ENCODE measurements around the gene PFN1.

The PFN1 gene

GRCh38 chr17:4948166-4948930 is at the start of gene PFN1:
PFN1 (minus strand) TSS chr17:4948530; CDS start chr17:4948394, 136 bp downstream.
- TF ChIP-seq, protein P1, sequence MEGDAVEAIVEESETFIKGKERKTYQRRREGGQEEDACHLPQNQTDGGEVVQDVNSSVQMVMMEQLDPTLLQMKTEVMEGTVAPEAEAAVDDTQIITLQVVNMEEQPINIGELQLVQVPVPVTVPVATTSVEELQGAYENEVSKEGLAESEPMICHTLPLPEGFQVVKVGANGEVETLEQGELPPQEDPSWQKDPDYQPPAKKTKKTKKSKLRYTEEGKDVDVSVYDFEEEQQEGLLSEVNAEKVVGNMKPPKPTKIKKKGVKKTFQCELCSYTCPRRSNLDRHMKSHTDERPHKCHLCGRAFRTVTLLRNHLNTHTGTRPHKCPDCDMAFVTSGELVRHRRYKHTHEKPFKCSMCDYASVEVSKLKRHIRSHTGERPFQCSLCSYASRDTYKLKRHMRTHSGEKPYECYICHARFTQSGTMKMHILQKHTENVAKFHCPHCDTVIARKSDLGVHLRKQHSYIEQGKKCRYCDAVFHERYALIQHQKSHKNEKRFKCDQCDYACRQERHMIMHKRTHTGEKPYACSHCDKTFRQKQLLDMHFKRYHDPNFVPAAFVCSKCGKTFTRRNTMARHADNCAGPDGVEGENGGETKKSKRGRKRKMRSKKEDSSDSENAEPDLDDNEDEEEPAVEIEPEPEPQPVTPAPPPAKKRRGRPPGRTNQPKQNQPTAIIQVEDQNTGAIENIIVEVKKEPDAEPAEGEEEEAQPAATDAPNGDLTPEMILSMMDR (IDR thresholded peaks at IDR 0.05; ENCODE audit: low read length), result no peak
- TF ChIP-seq EZH2 (IDR thresholded peaks at IDR 0.05; ENCODE audit: borderline replicate concordance, low read length), result no peak
- H3K9me2 ChIP-seq (ENCODE audit: low read depth, low read length), result no peaks in the 10 kb centered on the region
- H3K27ac ChIP-seq (ENCODE audit: low read depth, low read length, poor library complexity, severe bottlenecking), result peak within 1 kb of the TSS; percentile 100
- peak within 1 kb of the TSS; percentile 94 for H3K4me2 ChIP-seq (ENCODE audit: low read length)
- peak within 1 kb of the TSS; percentile 92 for H3K9ac ChIP-seq (ENCODE audit: low read length)
- H3K9me3 ChIP-seq (ENCODE audit: low read length), result no peaks in the 10 kb centered on the region
- H3K27me3 ChIP-seq (ENCODE audit: insufficient read depth, low read length), result no peaks in the 10 kb centered on the region
- peaks cover 9% of the 10 kb centered on the region for H3K79me2 ChIP-seq (ENCODE audit: insufficient read depth, low read length)
- H3K4me1 ChIP-seq (ENCODE audit: insufficient read depth, low read length, severe bottlenecking), result peaks cover 55% of the 10 kb centered on the region
- peaks cover 18% of the 10 kb centered on the region for H3F3A ChIP-seq (ENCODE audit: insufficient read depth, low read length)
- H3K4me3 ChIP-seq (ENCODE audit: low read depth, low read length, poor library complexity, severe bottlenecking), result peak within 1 kb of the TSS; percentile 84
- no peaks in the 10 kb centered on the region for H4K20me1 ChIP-seq (ENCODE audit: insufficient read depth, low read length)
- H3K36me3 ChIP-seq (ENCODE audit: insufficient read depth, low read length), result peaks cover 46% of the 10 kb centered on the region
- H2AFZ ChIP-seq (ENCODE audit: low read length), result no peak within 1 kb of the TSS

GRCh38 chr17:4997302-4998026 is 49.1 kb upstream of the PFN1 start, which contains the start of the genes INCA1 and KIF1C:
INCA1 (minus strand) TSS chr17:4997522; CDS start chr17:4994437, 3,085 bp downstream.
KIF1C (plus strand) TSS chr17:4997950; CDS start chr17:5000247, 2,297 bp downstream.
- peak within 1 kb of the TSS; percentile 96 for H3K9ac ChIP-seq (ENCODE audit: low read length)
- no peaks in the 10 kb centered on the region for H3K9me2 ChIP-seq (ENCODE audit: low read depth, low read length)
- H3K4me1 ChIP-seq (ENCODE audit: insufficient read depth, low read length, severe bottlenecking), result peaks cover 21% of the 10 kb centered on the region
- TF ChIP-seq EZH2 (IDR thresholded peaks at IDR 0.05; ENCODE audit: borderline replicate concordance, low read length), result no peak
- TF ChIP-seq, protein P1 (IDR thresholded peaks at IDR 0.05; ENCODE audit: low read length), result no peak
- H3F3A ChIP-seq (ENCODE audit: insufficient read depth, low read length), result no peaks in the 10 kb centered on the region
- no peaks in the 10 kb centered on the region for H4K20me1 ChIP-seq (ENCODE audit: insufficient read depth, low read length)
- no peaks in the 10 kb centered on the region for H3K79me2 ChIP-seq (ENCODE audit: insufficient read depth, low read length)
- H3K27me3 ChIP-seq (ENCODE audit: insufficient read depth, low read length), result no peaks in the 10 kb centered on the region
- no peak within 1 kb of the TSS for H2AFZ ChIP-seq (ENCODE audit: low read length)
- peak within 1 kb of the TSS; percentile 93 for H3K4me2 ChIP-seq (ENCODE audit: low read length)
- peaks cover 6% of the 10 kb centered on the region; the same call in 1 of the 2 replicates for H3K36me3 ChIP-seq (ENCODE audit: insufficient read depth, low read length)
- H3K9me3 ChIP-seq (ENCODE audit: low read length), result no peaks in the 10 kb centered on the region
- peak within 1 kb of the TSS; percentile 96 for H3K4me3 ChIP-seq (ENCODE audit: low read depth, low read length, poor library complexity, severe bottlenecking)
- peak within 1 kb of the TSS; percentile 27 for H3K27ac ChIP-seq (ENCODE audit: low read depth, low read length, poor library complexity, severe bottlenecking)

- Histone ChIP-seq H3K27ac (ENCODE audit: low read depth, low read length, poor library complexity, severe bottlenecking) (no peak overlapping the region), H3K9me2 (ENCODE audit: low read depth, low read length) (no peaks in the 10 kb centered on the region), H2AFZ (ENCODE audit: low read length) (no peak overlapping the region), H3K9me3 (ENCODE audit: low read length) (no peaks in the 10 kb centered on the region), H3K79me2 (ENCODE audit: insufficient read depth, low read length) (no peaks in the 10 kb centered on the region), H3K9ac (ENCODE audit: low read length) (no peak overlapping the region), H3K27me3 (ENCODE audit: insufficient read depth, low read length) (no peaks in the 10 kb centered on the region), H3K4me1 (ENCODE audit: insufficient read depth, low read length, severe bottlenecking) (peaks cover 16% of the 10 kb centered on the region), H3F3A (ENCODE audit: insufficient read depth, low read length) (0 out of 2 replicates have a peak, but pooled peaks cover 4% of the 10 kb centered on the region), H3K36me3 (ENCODE audit: insufficient read depth, low read length) (no peaks in the 10 kb centered on the region), H3K4me3 (ENCODE audit: low read depth, low read length, poor library complexity, severe bottlenecking) (no peak overlapping the region), H3K4me2 (ENCODE audit: low read length) (no peak overlapping the region), H4K20me1 (ENCODE audit: insufficient read depth, low read length) (no peaks in the 10 kb centered on the region)
- no peak for TF ChIP-seq EZH2 (IDR thresholded peaks at IDR 0.05; ENCODE audit: borderline replicate concordance, low read length)
Observed at GRCh38 chr17:4994081-4994595, 45.8 kb upstream of the PFN1 start.

Measured in OCI-LY1 (cell line).